Adipose tissue (tissue), 3 donors: ENCODE results near the gene NLRP4. TPM values are rescaled to one million over a fixed set of nuclear protein-coding genes. Genes with fewer than 3 reads are reported as not detected.
"Not testable (repeated sequence)": the region's sequence is repeated elsewhere in the genome, so short reads cannot be mapped to it uniquely, and the experiment has no call there.

Experiments used
- H3K27ac ChIP-seq: one replicate; pipeline ENCODE4 v1.5.1; 2013; ENCODE audit warnings: low read depth, low read length
- WGBS, 3 donors: extraction: QIAGEN DNeasy Blood & Tissue Kit; methylation state at CpG; one replicate each; pipeline ENCODE4 v1.1.7; 2013; 5-methylcytosine and 5-hydroxymethylcytosine counted together
- polyA plus RNA-seq, 3 donors: library from polyadenylated mRNA; stranded (reverse); fragments of 200-250 nt; gene quantifications; one replicate each; pipeline ENCODE4 v1.2.3, GENCODE V29; 2013
- donor health status: healthy with polysubstance abuse.
- donor health status: Bipolar disorder and iron deficiency.
- donor health status: healthy.

NLRP4 gene
- polyA plus RNA-seq, 3 donors, result not detected

DNA sequence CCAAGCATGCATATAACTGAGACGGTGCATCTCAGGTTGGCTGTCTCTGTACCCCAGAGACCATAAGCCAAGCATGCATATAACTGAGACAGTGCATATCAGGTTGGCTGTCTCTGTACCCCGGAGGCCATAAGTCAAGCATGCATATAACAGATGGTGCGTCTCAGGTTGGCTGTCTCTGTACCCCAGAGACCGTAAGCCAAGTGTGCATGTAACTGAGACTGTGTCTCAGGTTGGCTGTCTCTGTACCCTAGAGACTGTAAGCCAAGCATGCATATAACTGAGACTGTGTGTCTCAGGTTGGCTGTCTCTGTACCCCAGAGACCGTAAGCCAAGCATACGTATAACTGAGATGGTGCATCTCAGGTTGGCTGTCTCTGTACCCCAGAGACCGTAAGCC, 30.8 kb downstream of the NLRP4 start:
- WGBS, 3 donors, result 92 to 94% (median 94%) methylated on average over 7 of the region's 7 CpGs
- no peak overlapping the region for H3K27ac ChIP-seq

GRCh38 chr19:55870736-55871135, 34.4 kb downstream of the NLRP4 start:
- H3K27ac ChIP-seq, result no peak overlapping the region
- WGBS, 3 donors, result 80 to 86% (median 85%) methylated on average over 11 of the region's 11 CpGs

- 40 to 74% (median 58%) methylated on average over 3 of the region's 3 CpGs for WGBS, 3 donors
- no peak overlapping the region for H3K27ac ChIP-seq
These were observed 40.9 kb downstream of the NLRP4 start for GRCh38 chr19:55877211-55877610.

DNA sequence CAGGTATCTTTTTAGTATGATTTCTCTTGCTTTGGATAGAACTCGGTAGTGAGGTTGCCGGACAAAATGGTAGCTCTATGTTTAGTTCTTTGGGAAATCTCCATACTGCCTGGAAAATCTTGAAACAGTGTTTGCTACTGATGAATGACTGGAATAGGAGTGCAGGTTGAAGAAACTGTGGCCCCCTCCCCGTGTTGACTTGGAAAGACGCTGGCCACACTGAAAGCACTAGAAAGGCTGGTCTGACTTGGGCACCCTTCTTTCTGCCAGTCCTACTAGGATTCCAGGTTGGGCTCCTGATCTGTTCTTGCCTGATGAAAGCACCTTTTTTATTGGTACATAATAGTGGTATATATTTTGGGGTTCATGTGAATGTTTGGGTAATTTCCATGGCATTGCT, 46.3 kb downstream of the NLRP4 start:
- 67 to 89% (median 79%) methylated on average over 4 of the region's 4 CpGs for WGBS, 3 donors
- no peak overlapping the region for H3K27ac ChIP-seq

DNA sequence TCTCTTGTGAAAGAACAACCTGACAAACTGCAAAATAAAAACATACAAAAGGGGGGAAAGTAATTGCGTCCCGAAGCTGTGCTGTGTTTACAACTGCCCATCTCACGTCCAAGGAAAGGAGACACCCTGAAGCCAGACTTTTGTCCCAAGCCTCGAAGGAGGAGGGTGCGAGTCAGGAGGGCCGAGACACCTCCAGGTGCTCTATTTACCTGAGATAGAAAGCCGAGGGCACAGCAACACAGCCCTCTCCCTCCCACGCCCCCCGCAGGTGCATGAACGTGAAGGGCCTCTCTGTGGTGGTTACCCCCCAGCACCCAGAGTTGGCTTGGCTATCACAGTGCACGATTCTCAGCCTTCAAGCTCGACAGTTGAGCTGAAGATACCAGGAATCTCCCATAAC, 62.6 kb downstream of the NLRP4 start:
- WGBS, 3 donors, result 76 to 78% (median 76%) methylated on average over 12 of the region's 12 CpGs
- no peak overlapping the region for H3K27ac ChIP-seq

GRCh38 chr19:55901369-55902079, 65.2 kb downstream of the NLRP4 start:
- no peak overlapping the region for H3K27ac ChIP-seq
- WGBS, 3 donors, result 58 to 71% (median 70%) methylated on average over 13 of the region's 13 CpGs

- H3K27ac ChIP-seq, result no peak overlapping the region
- 62 to 80% (median 71%) methylated on average over 9 of the region's 9 CpGs for WGBS, 3 donors
These were observed 65.9 kb downstream of the NLRP4 start for GRCh38 chr19:55902080-55902751.

DNA sequence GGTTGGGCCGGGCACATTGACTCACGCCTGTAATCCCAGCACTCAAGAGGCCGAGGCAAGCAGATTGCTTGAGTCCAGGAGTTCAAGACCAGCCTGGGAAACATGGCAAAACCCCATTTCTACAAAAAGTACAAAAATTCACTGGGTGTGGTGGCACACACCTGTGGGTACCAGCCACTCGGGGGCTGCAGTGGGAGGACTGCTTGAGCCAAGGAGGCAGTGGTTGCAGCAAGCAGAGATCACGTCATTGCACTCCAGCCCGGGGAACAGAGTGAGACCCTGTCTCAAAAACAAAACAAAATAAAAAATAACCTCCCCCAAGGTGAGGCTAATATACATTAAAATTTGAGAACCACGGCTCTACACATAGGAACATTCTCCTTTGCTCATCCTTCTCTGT, 70.9 kb downstream of the NLRP4 start:
- no peak overlapping the region for H3K27ac ChIP-seq
- 67 to 84% (median 83%) methylated on average over 7 of the region's 7 CpGs for WGBS, 3 donors

DNA sequence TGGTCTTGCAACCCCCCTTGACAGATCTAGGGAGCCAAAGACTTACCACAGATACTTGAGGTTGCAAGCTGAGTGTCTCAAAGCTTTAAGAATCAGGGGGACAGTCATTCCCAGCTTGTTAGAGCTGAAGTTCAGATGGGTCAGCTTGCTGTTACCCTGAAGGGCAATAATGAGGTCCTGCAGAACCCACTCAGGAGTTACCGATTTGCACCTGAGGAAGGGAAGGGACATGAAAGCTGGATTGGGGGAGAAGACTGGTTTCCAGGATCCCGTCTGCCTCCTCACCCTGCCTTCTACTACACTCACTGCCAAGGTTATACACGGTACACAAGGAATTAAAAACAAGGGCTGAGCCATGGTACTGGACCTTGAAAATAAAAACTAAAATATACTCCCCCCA, 71.4 kb downstream of the NLRP4 start:
- H3K27ac ChIP-seq, result no peak overlapping the region
- 69 to 88% (median 85%) methylated on average over 3 of the region's 3 CpGs for WGBS, 3 donors

- 18 to 47% (median 44%) methylated on average over 2 of the region's 2 CpGs for WGBS, 3 donors
- no peak overlapping the region for H3K27ac ChIP-seq
These were observed 73.5 kb downstream of the NLRP4 start for GRCh38 chr19:55909801-55910200.

DNA sequence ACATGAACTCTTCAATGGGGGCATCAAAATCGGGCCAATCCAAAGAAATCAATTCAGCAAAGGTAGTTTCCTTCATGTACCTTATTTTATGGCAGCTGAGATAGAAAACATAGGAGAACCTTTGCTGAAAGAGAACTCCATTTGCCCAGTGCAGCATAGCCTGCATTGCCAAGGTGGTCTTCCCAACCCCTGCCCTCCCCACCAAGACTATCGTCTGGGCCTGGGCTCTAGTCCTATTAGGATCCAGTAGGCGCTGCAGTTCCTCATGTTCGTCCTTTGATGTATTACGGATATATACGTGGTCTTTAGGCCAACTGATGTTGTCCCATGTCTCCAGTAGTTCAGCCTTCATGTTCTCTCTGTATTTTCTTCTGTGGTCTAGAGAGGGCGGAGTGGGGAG, 76.6 kb downstream of the NLRP4 start:
- no peak overlapping the region for H3K27ac ChIP-seq
- WGBS, 3 donors, result 69 to 84% (median 82%) methylated on average over 7 of the region's 7 CpGs

- H3K27ac ChIP-seq, result no peak overlapping the region
- WGBS, 3 donors, result 35 to 47% (median 39%) methylated on average over 9 of the region's 9 CpGs
These were observed 77.4 kb downstream of the NLRP4 start for GRCh38 chr19:55913643-55914268.

DNA sequence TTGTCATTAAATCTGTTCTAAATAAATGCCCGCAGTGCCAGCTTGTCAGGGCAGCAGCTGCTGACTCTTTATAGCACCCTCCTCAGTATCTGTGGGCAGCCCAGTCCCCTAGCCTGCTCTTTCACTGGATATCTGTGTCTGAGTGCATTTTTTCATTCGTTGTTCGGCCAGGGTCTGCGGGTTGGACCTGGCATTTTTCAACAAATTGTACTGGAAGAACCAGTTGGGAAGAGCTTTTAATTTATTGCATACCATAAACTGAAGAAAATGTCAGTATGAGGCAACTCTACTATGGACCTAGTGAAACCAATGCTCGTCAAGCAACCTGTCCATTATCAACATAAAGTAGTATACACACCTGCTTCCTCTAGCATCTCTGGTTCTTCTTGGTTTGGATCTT, 87.2 kb downstream of the NLRP4 start:
- no peak overlapping the region for H3K27ac ChIP-seq
- WGBS, 3 donors, result 62 to 75% (median 73%) methylated on average over 5 of the region's 5 CpGs

- WGBS, 3 donors, result 67 to 76% (median 68%) methylated on average over 8 of the region's 8 CpGs
- H3K27ac ChIP-seq, result no peak overlapping the region
These were observed 91.7 kb downstream of the NLRP4 start for GRCh38 chr19:55927991-55928390.

DNA sequence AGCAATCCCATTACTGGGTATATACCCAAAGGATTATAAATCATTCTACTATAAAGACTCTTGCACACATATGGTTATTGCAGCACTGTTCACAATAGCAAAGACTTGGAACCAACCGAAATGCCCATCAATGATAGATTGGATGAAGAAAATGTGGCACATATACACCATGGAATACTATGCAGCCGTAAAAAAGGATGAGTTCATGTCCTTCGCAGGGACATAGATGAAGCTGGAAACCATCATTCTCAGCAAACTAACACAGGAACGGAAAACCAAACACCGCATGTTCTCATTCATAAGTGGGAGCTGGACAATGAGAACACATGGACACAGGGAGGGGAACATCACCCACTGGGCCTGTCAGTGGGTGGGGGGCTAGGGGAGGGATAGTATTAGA, 92.9 kb downstream of the NLRP4 start:
- WGBS, 3 donors, result 80 to 92% (median 92%) methylated on average over 5 of the region's 5 CpGs
- not testable (repeated sequence) for H3K27ac ChIP-seq

DNA sequence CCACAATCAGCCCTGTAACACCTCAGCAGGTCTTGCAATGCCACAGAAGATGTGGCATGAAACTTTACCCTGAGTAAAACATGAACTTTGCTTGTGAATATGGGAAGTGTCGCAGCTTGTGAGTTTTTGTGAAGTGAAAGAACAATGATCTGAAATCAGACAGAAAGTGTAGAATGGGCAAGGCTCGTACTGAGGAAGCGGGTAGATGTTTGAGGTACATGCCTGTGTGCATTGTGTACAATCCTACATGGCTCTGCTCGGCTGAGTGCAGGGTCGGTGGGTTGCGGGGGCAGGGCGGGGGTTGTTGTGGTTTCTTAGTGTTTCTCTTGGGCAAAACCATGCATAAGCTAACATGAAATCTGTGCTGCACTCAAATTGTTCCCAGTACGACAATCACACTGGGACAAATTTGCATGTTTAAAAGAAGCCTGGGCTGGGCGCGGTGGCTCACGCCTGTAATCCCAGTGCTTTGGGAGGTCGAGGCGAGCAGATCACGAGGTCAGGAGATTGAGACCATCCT, 94.7 kb downstream of the NLRP4 start:
- H3K27ac ChIP-seq, result no peak overlapping the region
- WGBS, 3 donors, result 74 to 81% (median 76%) methylated on average over 14 of the region's 14 CpGs
